Neural cell (in vitro differentiated cells): Measurements from ENCODE around the gene AMBP. TPM values are rescaled to one million over a fixed set of nuclear protein-coding genes. Genes with fewer than 3 reads are reported as not detected.

ENCODE experiments used
- H2AFZ ChIP-seq: fragments of 200-600, 300-800 bp; sonication (generic), shearing (Covaris generic); 2 replicates; pipeline ENCODE4 v1.6.0; 2014; ENCODE audit warnings: low read depth, mild to moderate bottlenecking, antibody characterized with exemption, low read length, moderate library complexity
- H3F3A ChIP-seq: fragments of 200-600 bp; shearing (Covaris generic); 2 replicates; pipeline ENCODE4 v1.6.1; 2016; ENCODE audit warnings: mild to moderate bottlenecking, moderate library complexity, mixed read lengths, antibody characterized with exemption, low read length; ENCODE audit not compliant: insufficient read depth, poor library complexity, severe bottlenecking
- H3K27ac ChIP-seq: fragments of 200-600, 300-800 bp; sonication (generic), shearing (Covaris generic); 2 replicates; pipeline ENCODE4 v1.5.1; 2014; ENCODE audit warnings: mild to moderate bottlenecking, low read length, moderate library complexity
- H3K27me3 ChIP-seq: fragments of 300-800, 200-600 bp; sonication (generic), shearing (Covaris generic); 2 replicates; pipeline ENCODE4 v1.6.0; 2014; ENCODE audit warnings: mild to moderate bottlenecking, low read depth, low read length, moderate library complexity; ENCODE audit not compliant: insufficient read depth
- H3K36me3 ChIP-seq: fragments of 300-800, 200-600 bp; sonication (generic), shearing (Covaris generic); 2 replicates; pipeline ENCODE4 v1.5.1; 2014; ENCODE audit warnings: mild to moderate bottlenecking, antibody characterized with exemption, low read length, moderate library complexity; ENCODE audit not compliant: insufficient read depth
- H3K4me2 ChIP-seq: fragments of 300-800, 200-600 bp; sonication (generic), shearing (Covaris generic); 2 replicates; pipeline ENCODE4 v1.6.0; 2014; ENCODE audit warnings: mild to moderate bottlenecking, low read length
- H3K4me3 ChIP-seq: fragments of 300-800, 200-600 bp; sonication (generic), shearing (Covaris generic); 2 replicates; pipeline ENCODE4 v1.5.1; 2014; ENCODE audit warnings: mild to moderate bottlenecking, low read length, moderate library complexity
- H3K79me2 ChIP-seq: fragments of 200-600 bp; shearing (Covaris generic); replicated peaks from 2 replicates; pipeline ENCODE4 v1.6.0; 2014; ENCODE audit warnings: mild to moderate bottlenecking, low read length, moderate library complexity; ENCODE audit not compliant: insufficient read depth
- H3K9ac ChIP-seq: fragments of 300-800, 200-600 bp; sonication (generic), shearing (Covaris generic); 2 replicates; pipeline ENCODE4 v1.6.1; 2016; ENCODE audit warnings: mild to moderate bottlenecking, low read length, mixed read lengths
- H3K9me2 ChIP-seq: fragments of 200-600 bp; shearing (Covaris generic); 2 replicates; pipeline ENCODE4 v1.6.1; 2016; ENCODE audit warnings: mild to moderate bottlenecking, low read length, mixed read lengths; ENCODE audit not compliant: insufficient read depth
- H3K9me3 ChIP-seq: fragments of 200-600, 300-800 bp; sonication (generic), shearing (Covaris generic); 2 replicates; pipeline ENCODE4 v1.6.1; 2016; ENCODE audit warnings: mild to moderate bottlenecking, mixed run types, low read length, moderate library complexity, mixed read lengths
- H4K20me1 ChIP-seq: fragments of 200-600 bp; shearing (Covaris generic); 2 replicates; pipeline ENCODE4 v1.6.1; 2016; ENCODE audit warnings: mild to moderate bottlenecking, mixed run types; ENCODE audit not compliant: insufficient read depth
- CTCF ChIP-seq: fragments of 450-650 bp; IDR thresholded peaks from 2 replicates; pipeline ENCODE4 v1.5.1; 2014; ENCODE audit warnings: antibody characterized with exemption, mild to moderate bottlenecking, moderate library complexity; ENCODE audit not compliant: poor library complexity, severe bottlenecking
- EP300 ChIP-seq: fragments of 450-650 bp; conservative IDR thresholded peaks from 2 replicates; pipeline ENCODE4 v1.6.1; 2014; ENCODE audit warnings: antibody characterized with exemption, mild to moderate bottlenecking, moderate library complexity; ENCODE audit not compliant: poor library complexity, severe bottlenecking
- EZH2 ChIP-seq: fragments of 200-600, 300-800 bp; shearing (Covaris generic), sonication (generic); IDR thresholded peaks from 2 replicates; pipeline ENCODE4 v1.6.1; 2014; ENCODE audit warnings: antibody characterized with exemption, low read length, borderline replicate concordance, mild to moderate bottlenecking; ENCODE audit not compliant: insufficient read depth, poor library complexity, severe bottlenecking
- MXI1 ChIP-seq: fragments of 450-650 bp; conservative IDR thresholded peaks from 2 replicates; pipeline ENCODE4 v1.6.1; 2014; ENCODE audit warnings: antibody characterized with exemption, mild to moderate bottlenecking; ENCODE audit not compliant: poor library complexity, severe bottlenecking
- POLR2AphosphoS5 ChIP-seq: IDR thresholded peaks from 2 replicates; pipeline ENCODE4 v1.6.1; 2012
- RAD21 ChIP-seq: fragments of 450-650 bp; conservative IDR thresholded peaks from 2 replicates; pipeline ENCODE4 v1.6.1; 2014; ENCODE audit warnings: antibody characterized with exemption, mild to moderate bottlenecking, moderate library complexity
- SMC3 ChIP-seq: fragments of 450-650 bp; conservative IDR thresholded peaks from 2 replicates; pipeline ENCODE4 v1.6.1; 2014; ENCODE audit warnings: antibody characterized with exemption, mild to moderate bottlenecking, moderate library complexity; ENCODE audit not compliant: poor library complexity
- TAF1 ChIP-seq: IDR thresholded peaks from 2 replicates; pipeline ENCODE4 v1.6.1; 2012; ENCODE audit warnings: low read depth
- polyA plus RNA-seq: library from polyadenylated mRNA; depleted of rRNA; stranded (reverse); fragments of >200 nt; gene quantifications from 2 replicates; pipeline ENCODE4 v1.2.3, GENCODE V29; 2014
- TF ChIP-seq, protein P1 (sequence below): IDR thresholded peaks from 2 replicates; pipeline ENCODE4 v1.6.1; 2012; ENCODE audit warnings: borderline replicate concordance

The AMBP gene
- polyA plus RNA-seq, 1 donor from 2014 or later, result not detected

DNA sequence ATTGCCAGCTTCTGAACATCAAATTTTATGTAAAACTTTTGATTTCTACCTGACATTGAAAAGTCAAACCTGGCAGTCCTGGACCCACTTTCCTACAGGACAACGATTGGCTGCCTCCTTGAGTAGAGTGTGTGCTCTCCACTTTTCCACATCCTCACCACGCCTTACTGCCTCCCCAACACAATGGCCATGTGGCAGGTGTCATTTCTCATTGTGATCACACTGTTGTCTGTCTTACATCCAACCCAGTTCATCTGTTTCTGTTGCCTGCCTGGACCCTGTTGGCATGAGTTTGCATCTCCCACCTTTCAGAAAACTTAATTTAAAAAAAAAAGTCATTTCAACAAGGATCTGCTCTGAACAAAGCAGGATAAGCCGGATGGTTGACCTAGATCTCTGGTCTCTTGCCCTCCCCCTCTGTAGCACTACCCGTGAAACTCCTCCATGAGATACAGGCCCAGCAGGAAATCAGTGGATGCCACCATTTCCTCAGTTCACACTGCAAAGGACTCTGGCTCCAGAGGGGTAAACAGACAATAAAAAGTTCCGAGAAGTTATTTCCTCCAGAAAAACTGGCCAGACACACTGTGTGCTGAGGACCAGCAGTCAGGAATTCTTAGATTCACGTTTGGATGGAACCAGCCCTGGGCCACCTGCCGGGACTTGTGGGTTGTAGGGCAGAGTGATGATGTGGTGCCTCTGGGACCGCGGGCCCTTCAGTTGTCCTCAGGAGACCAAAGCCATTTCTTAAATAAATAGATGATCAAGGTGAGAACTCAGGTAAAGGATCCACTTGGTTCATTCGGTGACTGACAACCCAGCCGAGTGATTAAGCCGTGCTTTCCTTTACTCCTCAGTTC lies 48.6 kb downstream of the AMBP start:
- H3K9ac ChIP-seq, result no peak overlapping the region
- no peak overlapping the region for H3K4me3 ChIP-seq
- H3K9me2 ChIP-seq, result no peaks in the 10 kb centered on the region
- H3K9me3 ChIP-seq, result no peaks in the 10 kb centered on the region
- H4K20me1 ChIP-seq, result no peaks in the 10 kb centered on the region
- no peak overlapping the region for H2AFZ ChIP-seq
- TF ChIP-seq MXI1 (no peak), EZH2 (no peak), SMC3 (no peak), POLR2AphosphoS5 (no peak), RAD21 (no peak)
- H3K4me2 ChIP-seq, result no peak overlapping the region
- no peaks in the 10 kb centered on the region for H3K27me3 ChIP-seq
- H3K27ac ChIP-seq, result no peak overlapping the region
- H3K79me2 ChIP-seq, result no peaks in the 10 kb centered on the region
- peaks cover 10% of the 10 kb centered on the region for H3K36me3 ChIP-seq
- no peaks in the 10 kb centered on the region for H3F3A ChIP-seq

DNA sequence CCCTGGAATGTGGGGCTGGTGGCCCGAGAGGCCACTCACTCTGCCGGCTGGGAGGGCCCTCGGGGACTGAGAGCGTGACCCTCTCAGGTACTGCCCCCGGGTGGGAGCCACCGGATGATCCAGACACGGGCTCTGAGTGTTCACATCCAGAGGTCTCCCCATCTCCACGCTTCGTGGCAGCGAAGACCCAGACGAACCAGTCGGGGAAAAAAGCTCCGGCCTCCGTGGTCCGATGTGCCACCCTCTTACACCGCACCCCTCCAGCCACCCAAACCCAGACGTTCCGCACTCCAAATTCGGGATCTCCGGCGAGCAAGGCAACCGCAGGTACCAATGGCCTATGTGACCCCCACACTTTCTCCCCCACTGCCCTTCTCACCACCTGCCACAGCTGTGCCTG lies 49.5 kb downstream of the AMBP start:
- Histone ChIP-seq H3K9ac (no peak overlapping the region), H3K9me2 (no peaks in the 10 kb centered on the region), H2AFZ (no peak overlapping the region), H3K9me3 (peaks cover 3% of the 10 kb centered on the region), H3K27ac (no peak overlapping the region), H4K20me1 (no peaks in the 10 kb centered on the region), H3K4me3 (no peak overlapping the region), H3K36me3 (peaks cover 13% of the 10 kb centered on the region), H3K4me2 (no peak overlapping the region), H3F3A (no peaks in the 10 kb centered on the region), H3K79me2 (no peaks in the 10 kb centered on the region), H3K27me3 (no peaks in the 10 kb centered on the region)
- TF ChIP-seq POLR2AphosphoS5 (no peak), EP300 (no peak), RAD21 (no peak), CTCF (no peak), SMC3 (no peak), MXI1 (no peak), EZH2 (no peak), TAF1 (no peak)
- TF ChIP-seq, protein P1, sequence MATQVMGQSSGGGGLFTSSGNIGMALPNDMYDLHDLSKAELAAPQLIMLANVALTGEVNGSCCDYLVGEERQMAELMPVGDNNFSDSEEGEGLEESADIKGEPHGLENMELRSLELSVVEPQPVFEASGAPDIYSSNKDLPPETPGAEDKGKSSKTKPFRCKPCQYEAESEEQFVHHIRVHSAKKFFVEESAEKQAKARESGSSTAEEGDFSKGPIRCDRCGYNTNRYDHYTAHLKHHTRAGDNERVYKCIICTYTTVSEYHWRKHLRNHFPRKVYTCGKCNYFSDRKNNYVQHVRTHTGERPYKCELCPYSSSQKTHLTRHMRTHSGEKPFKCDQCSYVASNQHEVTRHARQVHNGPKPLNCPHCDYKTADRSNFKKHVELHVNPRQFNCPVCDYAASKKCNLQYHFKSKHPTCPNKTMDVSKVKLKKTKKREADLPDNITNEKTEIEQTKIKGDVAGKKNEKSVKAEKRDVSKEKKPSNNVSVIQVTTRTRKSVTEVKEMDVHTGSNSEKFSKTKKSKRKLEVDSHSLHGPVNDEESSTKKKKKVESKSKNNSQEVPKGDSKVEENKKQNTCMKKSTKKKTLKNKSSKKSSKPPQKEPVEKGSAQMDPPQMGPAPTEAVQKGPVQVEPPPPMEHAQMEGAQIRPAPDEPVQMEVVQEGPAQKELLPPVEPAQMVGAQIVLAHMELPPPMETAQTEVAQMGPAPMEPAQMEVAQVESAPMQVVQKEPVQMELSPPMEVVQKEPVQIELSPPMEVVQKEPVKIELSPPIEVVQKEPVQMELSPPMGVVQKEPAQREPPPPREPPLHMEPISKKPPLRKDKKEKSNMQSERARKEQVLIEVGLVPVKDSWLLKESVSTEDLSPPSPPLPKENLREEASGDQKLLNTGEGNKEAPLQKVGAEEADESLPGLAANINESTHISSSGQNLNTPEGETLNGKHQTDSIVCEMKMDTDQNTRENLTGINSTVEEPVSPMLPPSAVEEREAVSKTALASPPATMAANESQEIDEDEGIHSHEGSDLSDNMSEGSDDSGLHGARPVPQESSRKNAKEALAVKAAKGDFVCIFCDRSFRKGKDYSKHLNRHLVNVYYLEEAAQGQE, result no peak
